Right forelimb (tissue), 1 donor: ENCODE results near the gene ANP32A.

ENCODE experiments used
- DNase-seq: peaks from one replicate; pipeline ENCODE4 v3.0.0-alpha.2; 2018

The ANP32A gene

GRCh38 chr15:68739390-68740080 is 81.2 kb downstream of the ANP32A start:
- no peak for DNase-seq

DNA sequence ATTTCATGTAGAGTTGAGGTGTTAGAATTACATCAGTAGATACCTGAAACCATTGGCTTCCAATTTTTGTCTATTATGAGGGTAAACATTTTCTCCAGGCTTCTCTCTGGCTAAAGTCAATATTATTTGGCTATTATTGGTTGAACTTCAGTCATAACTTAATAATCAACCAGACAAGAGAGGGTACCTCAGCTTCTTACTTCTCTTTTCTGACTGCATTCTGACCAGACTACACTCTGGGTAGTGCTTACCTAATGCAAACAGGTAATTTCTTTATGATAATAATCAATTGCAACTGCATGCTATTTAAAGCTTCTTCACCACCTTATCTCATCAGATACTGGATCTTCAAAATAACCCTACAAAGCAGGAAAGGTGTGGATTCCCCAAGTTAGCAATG is 85.1 kb downstream of the ANP32A start:
- DNase-seq: no peak

DNA sequence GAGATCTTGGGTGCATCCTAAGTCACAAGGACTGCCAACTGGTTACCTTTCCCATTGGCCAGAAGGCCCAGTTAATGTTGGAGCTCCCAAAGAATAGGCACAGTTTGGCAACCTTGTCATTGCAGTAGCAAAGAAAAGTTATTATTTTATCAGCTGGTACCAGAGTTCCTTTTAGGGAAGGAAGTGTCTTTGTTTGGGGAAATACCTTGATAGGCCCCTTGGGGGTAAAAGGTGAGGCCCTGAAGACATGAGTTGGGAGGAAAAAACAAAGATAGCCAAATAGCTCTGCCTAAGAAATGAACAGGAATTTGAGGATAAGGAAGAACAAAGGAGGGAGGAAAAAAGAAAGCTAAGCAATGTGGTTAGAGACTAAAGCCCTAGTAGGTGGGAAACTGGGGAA is 85.8 kb downstream of the ANP32A start:
- no peak for DNase-seq

- DNase-seq: no peak
Observed at GRCh38 chr15:68734352-68734751, 86.3 kb downstream of the ANP32A start.

DNA sequence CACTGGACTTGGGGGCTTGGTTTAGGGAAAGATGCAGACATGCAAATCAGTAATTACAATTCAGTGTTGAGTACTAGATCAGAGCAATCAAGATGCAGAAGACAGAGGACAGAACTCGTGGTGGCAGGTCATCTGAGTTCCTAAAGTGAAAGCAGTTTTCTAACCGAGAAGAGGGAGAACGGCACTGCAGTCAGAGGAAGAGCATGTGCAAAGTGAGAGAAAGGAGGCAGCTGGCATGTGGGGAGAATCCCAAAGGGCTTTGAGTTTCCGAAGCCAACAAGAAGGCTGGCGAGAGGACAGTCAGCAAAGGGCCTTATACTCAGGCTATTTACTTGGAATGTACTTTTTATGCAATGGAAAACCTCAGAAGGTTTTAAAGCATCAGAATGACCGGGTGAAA is 87.0 kb downstream of the ANP32A start:
- no peak for DNase-seq

GRCh38 chr15:68732451-68732850 is 88.2 kb downstream of the ANP32A start:
- no peak for DNase-seq

GRCh38 chr15:68730976-68731897 is 89.5 kb downstream of the ANP32A start:
- peak; percentile 56 for DNase-seq

DNA sequence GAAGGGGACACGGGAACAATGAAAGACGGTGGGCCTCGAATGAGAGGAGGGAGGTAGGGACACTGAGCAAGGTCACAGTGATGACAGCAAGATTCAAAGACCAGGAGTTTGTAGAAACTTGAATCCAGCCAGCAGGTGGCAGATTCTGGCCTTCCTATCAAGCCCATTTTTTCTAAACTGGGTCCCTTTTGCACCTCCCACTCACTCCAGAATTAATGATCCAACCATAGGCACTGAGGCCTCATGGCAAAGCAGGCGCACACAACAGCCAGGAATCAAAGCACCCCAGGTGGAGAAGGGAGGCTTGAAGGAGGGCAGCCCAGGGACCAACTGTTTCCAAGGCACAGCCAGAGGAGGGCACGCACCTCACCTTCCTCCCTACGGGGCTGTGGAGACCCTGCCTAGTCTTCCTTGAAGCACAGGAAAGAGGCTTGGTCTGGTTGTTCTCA is 90.2 kb downstream of the ANP32A start:
- peak; percentile 61 for DNase-seq

DNA sequence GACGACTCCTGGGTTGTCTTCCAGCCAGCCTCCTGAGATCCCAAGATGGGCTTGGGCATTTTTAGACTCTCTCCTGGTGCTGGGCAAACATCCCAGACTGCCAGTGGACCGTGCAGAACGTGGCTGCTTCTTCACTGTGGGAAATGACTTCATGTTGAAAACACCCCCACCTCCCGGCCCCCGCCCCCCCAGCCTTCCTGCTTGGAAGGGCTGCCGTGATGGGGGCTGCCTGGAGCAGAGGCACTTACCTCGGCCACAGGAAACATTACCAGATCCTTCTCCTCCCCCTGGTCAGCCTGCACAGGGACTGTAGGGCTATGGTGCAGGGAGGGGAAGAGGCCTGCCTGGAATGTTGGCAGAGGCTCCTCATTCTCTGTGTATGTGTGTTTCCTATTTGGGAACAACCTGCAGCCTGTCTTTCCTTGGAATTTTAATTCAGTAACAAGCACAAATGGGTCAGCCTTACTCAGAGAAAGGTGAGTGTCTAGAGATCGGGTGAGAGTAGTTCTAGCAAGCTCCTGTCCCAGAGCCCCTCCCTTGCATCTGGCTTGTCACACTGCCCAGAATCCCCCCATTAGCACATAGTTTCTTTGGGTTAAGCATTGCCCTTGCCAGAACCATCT is 90.8 kb downstream of the ANP32A start:
- peak; percentile 62 for DNase-seq
